Keratinocyte (primary cell): ENCODE results near the gene SLC51A. TPM values are rescaled to one million over a fixed set of nuclear protein-coding genes. Genes with fewer than 3 reads are reported as not detected.

Source experiments
- DNase-seq: peaks from one replicate; pipeline ENCODE4 v3.0.0-alpha.2; 2011; ENCODE audit warnings: low read depth, missing footprints, low spot score
- FAIRE-seq: peaks from 2 replicates; lab custom pipeline; 2011; peaks lifted over from hg19 to GRCh38; lab: Jason Lieb, UNC
- H2AFZ ChIP-seq: 2 replicates; pipeline ENCODE4 v1.6.0; 2012; ENCODE audit warnings: low read length, control low read depth, inconsistent platforms; ENCODE audit not compliant: control insufficient read depth
- H3K27ac ChIP-seq: 2 replicates; pipeline ENCODE4 v1.5.1; 2011; ENCODE audit warnings: low read length; ENCODE audit not compliant: control insufficient read depth, insufficient read depth
- H3K27me3 ChIP-seq: 3 replicates; pipeline ENCODE4 v1.6.0; 2011; ENCODE audit warnings: low read length; ENCODE audit not compliant: control insufficient read depth, insufficient read depth; ENCODE audit errors: extremely low read depth
- H3K36me3 ChIP-seq, 2 experiments: 2 replicates in 1 of 2; 3 replicates in 1 of 2; pipeline ENCODE4 v1.5.1; 2011; ENCODE audit warnings: low read length in 2 of 2, mild to moderate bottlenecking in 1 of 2; ENCODE audit not compliant: control insufficient read depth in 2 of 2, insufficient read depth in 2 of 2; ENCODE audit errors: extremely low read depth in 1 of 2
- H3K4me1 ChIP-seq: 3 replicates; pipeline ENCODE4 v1.5.1; 2011; ENCODE audit warnings: low read length; ENCODE audit not compliant: control insufficient read depth, insufficient read depth; ENCODE audit errors: extremely low read depth
- H3K4me2 ChIP-seq: 3 replicates; pipeline ENCODE4 v1.6.0; 2011; ENCODE audit warnings: low read depth, low read length; ENCODE audit not compliant: control insufficient read depth, insufficient read depth; ENCODE audit errors: extremely low read depth
- H3K4me3 ChIP-seq, 3 experiments: fragments of 200-600 bp in 1 of 3; sonication (generic) in 1 of 3; 2 replicates in 2 of 3; 3 replicates in 1 of 3; pipeline ENCODE4 v1.5.1; 2011 to 2016; ENCODE audit warnings: low read length in 3 of 3, mild to moderate bottlenecking in 3 of 3, control low read depth in 2 of 3, inconsistent platforms in 1 of 3, low read depth in 1 of 3, mixed read lengths in 1 of 3, mixed run types in 1 of 3, moderate library complexity in 1 of 3; ENCODE audit not compliant: control insufficient read depth in 2 of 3, insufficient read depth in 2 of 3; ENCODE audit errors: extremely low read depth in 1 of 3
- H3K79me2 ChIP-seq: 2 replicates; pipeline ENCODE4 v1.6.0; 2012; ENCODE audit warnings: low read length; ENCODE audit not compliant: control insufficient read depth, insufficient read depth
- H3K9ac ChIP-seq: 3 replicates; pipeline ENCODE4 v1.6.0; 2011; ENCODE audit warnings: low read length; ENCODE audit not compliant: control insufficient read depth, insufficient read depth; ENCODE audit errors: extremely low read depth
- H3K9me1 ChIP-seq: 3 replicates; pipeline ENCODE4 v1.6.0; 2011; ENCODE audit warnings: low read length; ENCODE audit not compliant: control insufficient read depth, insufficient read depth; ENCODE audit errors: extremely low read depth
- H3K9me3 ChIP-seq: 2 replicates; pipeline ENCODE4 v1.5.1; 2012; ENCODE audit warnings: low read depth, low read length; ENCODE audit not compliant: control insufficient read depth
- H4K20me1 ChIP-seq: 3 replicates; pipeline ENCODE4 v1.6.0; 2011; ENCODE audit warnings: low read length; ENCODE audit not compliant: control insufficient read depth, insufficient read depth; ENCODE audit errors: extremely low read depth
- EZH2 ChIP-seq: IDR thresholded peaks from one replicate; pipeline ENCODE4 v1.6.1; 2012; ENCODE audit warnings: inconsistent platforms, mild to moderate bottlenecking, low read length, moderate library complexity
- dilution Hi-C: fragments of 300-500 bp; cut with MboI; formaldehyde crosslinking; loops from one replicate; pipeline ENCODE4 v1.7.0; 2020; ENCODE audit warnings: low sequenced_read_pairs; ENCODE audit not compliant: extremely low pct_ligation_motif_present
- polyA plus RNA-seq, 5 experiments: library from polyadenylated mRNA; depleted of rRNA in 3 of 5; stranded (reverse) in 3 of 5; stranded (forward) in 1 of 5; unstranded in 1 of 5; fragments of >200 nt; gene quantifications; 1 replicate in 1 of 5; 2 replicates in 3 of 5; 3 replicates in 1 of 5; pipeline versions ENCODE4 v1.2.1 to v1.2.3, GENCODE V29; 2011 to 2012; ENCODE audit warnings: missing spikeins in 2 of 5, low read depth in 1 of 5, low replicate concordance in 1 of 5
- TF ChIP-seq, protein P1 (sequence below), 3 experiments: IDR thresholded peaks in 1 of 3; conservative IDR thresholded peaks in 1 of 3; optimal IDR thresholded peaks in 1 of 3; 2 replicates in 2 of 3; 3 replicates in 1 of 3; pipeline versions ENCODE3 to v1.5.1; 2011; ENCODE audit warnings: low read length in 3 of 3, mild to moderate bottlenecking in 3 of 3, moderate library complexity in 2 of 3, control low read depth in 1 of 3, inconsistent platforms in 1 of 3; ENCODE audit not compliant: insufficient read depth in 2 of 3; ENCODE audit errors: extremely low read depth in 1 of 3

SLC51A gene
- polyA plus RNA-seq, 1 donor (not counting 4 experiments of a cell fraction or from before 2014, with no cell fraction given): not detected

DNA sequence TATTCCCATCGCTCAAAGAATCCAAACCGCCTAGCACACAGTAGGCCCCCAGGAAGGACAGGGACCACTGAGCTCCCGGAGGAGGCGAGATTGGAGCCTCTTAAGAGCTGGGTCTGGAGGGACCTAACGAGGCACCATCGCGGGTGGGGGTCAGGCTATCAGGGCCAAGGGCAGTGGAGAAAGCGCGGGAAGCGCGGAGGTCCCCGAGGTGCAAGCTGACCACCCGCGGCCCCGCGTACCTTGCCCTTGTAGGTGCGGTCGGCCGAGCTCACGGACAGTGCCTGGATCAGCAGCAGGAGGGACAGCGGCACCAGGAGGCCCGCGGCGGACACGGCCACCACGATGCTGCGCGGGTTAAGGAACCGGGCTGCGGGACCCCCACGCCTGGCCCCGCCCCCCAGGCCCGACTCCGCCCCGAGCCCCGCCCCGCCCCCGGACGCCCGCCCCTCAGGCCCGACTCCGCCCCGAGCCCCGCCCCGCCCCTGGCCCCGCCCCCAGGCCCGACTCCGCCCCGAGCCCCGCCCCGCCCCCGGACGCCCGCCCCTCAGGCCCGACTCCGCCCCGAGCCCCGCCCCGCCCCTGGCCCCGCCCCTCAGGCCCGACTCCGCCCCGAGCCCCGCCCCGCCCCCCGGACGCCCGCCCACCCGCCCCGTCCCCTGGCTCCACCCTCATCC is 9.0 kb upstream of the SLC51A start:
- dilution Hi-C loops: no loop called here
- H3K4me1 ChIP-seq: no peaks in the 10 kb centered on the region
- no peaks in the 10 kb centered on the region for H3K9me1 ChIP-seq
- H3K9ac ChIP-seq: no peak overlapping the region
- H3K27ac ChIP-seq: no peak overlapping the region
- H3K27me3 ChIP-seq: peaks cover 8% of the 10 kb centered on the region
- no peaks in the 10 kb centered on the region for H3K79me2 ChIP-seq
- no peak for FAIRE-seq
- H2AFZ ChIP-seq: no peak overlapping the region
- no peaks in the 10 kb centered on the region for H4K20me1 ChIP-seq
- H3K9me3 ChIP-seq: no peaks in the 10 kb centered on the region
- DNase-seq: no peak
- H3K4me2 ChIP-seq: peak overlapping the region; percentile 45
- H3K4me3 ChIP-seq: no peak overlapping the region
- H3K36me3 ChIP-seq: no peaks in the 10 kb centered on the region
- TF ChIP-seq, protein P1, sequence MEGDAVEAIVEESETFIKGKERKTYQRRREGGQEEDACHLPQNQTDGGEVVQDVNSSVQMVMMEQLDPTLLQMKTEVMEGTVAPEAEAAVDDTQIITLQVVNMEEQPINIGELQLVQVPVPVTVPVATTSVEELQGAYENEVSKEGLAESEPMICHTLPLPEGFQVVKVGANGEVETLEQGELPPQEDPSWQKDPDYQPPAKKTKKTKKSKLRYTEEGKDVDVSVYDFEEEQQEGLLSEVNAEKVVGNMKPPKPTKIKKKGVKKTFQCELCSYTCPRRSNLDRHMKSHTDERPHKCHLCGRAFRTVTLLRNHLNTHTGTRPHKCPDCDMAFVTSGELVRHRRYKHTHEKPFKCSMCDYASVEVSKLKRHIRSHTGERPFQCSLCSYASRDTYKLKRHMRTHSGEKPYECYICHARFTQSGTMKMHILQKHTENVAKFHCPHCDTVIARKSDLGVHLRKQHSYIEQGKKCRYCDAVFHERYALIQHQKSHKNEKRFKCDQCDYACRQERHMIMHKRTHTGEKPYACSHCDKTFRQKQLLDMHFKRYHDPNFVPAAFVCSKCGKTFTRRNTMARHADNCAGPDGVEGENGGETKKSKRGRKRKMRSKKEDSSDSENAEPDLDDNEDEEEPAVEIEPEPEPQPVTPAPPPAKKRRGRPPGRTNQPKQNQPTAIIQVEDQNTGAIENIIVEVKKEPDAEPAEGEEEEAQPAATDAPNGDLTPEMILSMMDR (optimal IDR thresholded peaks at IDR 0.05 in 1 of 3, IDR thresholded peaks at IDR 0.05 in 1 of 3, conservative IDR thresholded peaks at IDR 0.05 in 1 of 3; ENCODE audit: extremely low read depth in 1 of 3, insufficient read depth in 2 of 3, low read length in 3 of 3): no peak
- TF ChIP-seq EZH2: no peak

DNA sequence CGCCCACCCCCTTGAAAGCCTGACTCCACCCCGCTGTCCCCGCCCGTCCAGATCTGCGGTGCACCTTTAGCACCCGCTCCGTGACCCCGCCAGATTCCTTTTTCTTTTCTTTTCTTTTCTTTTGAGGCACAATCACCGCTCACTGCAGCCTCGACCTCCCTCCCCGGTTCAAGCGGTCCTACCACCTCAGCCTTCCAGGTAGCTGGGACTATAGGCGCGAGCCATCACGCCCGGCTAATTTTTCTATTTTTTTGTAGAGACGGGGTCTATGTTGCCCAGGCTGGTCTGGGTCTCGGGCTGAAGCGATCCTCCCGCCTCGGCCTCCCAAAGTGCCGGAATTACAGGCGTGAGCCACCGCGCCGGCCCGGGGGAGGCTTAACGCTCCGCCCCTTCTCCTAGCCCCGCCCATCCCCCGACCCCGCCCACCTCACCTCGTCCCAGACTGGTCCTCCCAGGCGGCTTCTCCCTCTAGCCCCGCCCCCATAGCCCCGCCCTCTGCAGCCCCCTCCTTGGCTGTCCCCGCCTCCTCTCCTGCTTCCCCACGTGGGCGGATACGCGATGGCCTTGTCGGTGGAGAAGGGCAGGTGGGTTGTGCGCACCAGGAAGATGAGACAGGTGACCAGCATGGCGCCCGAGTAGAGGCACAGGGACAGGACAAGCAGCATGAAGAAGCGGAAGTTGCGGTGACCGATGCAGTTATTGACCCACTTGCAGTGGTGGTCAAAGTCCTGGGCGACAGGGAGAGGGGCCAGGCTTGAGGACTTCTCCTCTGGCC is 8.3 kb upstream of the SLC51A start:
- no peak for DNase-seq
- FAIRE-seq: no peak
- no peaks in the 10 kb centered on the region for H3K79me2 ChIP-seq
- no peak for TF ChIP-seq EZH2
- TF ChIP-seq, protein P1 (optimal IDR thresholded peaks at IDR 0.05 in 1 of 3, IDR thresholded peaks at IDR 0.05 in 1 of 3, conservative IDR thresholded peaks at IDR 0.05 in 1 of 3; ENCODE audit: extremely low read depth in 1 of 3, insufficient read depth in 2 of 3, low read length in 3 of 3): no peak
- no peaks in the 10 kb centered on the region for H4K20me1 ChIP-seq
- peak overlapping the region; percentile 54 for H3K4me2 ChIP-seq
- peaks cover 8% of the 10 kb centered on the region for H3K27me3 ChIP-seq
- H3K36me3 ChIP-seq: no peaks in the 10 kb centered on the region
- dilution Hi-C loops: no loop called here
- peak overlapping the region; percentile 26 for H2AFZ ChIP-seq
- H3K9ac ChIP-seq: no peak overlapping the region
- no peak overlapping the region for H3K27ac ChIP-seq
- H3K4me1 ChIP-seq: no peaks in the 10 kb centered on the region
- H3K4me3 ChIP-seq: peak overlapping the region; percentile 4 to 57 (median 29)
- no peaks in the 10 kb centered on the region for H3K9me1 ChIP-seq
- H3K9me3 ChIP-seq: no peaks in the 10 kb centered on the region
